ENCODE measurements around the gene POLR2J3.
"Not testable (repeated sequence)": the region's sequence is repeated elsewhere in the genome, so short reads cannot be mapped to it uniquely, and the experiment has no call there.

Gene POLR2J3

DNA sequence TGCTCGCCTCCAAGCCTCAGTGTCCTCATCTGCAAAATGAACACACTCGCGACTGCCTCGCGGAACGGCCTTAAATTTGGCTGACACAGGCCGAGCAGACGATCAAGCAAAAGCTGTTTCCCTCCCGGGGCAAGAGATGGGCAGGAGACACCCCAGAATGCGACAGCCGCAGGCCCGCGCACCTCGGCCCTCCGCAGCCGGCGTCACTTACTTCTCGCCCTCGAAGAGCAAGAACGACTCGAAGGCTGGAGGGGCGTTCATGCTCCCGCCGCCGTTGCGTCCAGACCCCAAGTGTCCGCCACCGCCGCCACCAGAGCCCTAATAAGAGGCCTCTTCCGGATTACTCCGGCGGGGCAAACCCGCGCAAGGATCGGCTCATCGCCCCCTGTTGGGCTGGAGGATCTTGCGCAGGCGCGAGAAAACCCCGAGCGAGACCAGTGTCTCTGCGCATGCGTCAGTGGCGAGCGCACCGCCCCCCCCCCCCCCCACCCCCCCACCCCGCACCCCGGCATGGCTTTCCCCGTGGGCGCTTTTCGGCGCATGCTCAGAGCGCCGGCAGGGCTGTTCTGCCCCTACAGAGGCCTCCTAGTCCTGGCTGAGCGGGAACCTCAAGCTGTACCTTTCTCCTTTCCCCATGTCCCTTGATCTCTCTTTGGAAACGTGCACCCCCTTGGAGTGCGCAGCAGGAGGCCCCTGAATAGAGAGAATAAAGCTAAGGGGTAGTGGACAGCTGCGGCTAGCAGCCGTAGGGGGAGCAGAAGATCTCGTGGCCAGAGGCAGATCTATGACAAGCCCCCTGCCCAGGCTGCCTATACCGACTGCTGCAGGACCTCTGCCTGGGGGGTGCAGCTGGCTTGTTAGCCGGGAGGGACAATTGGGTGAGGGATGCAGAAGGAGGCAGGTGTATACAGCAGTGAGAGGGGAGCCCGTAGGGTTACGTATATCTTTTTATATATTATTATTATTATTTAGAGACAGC, at the start of gene POLR2J3:
TSS of gene POLR2J3 (minus strand) at position 323 of the 979 bp plus-strand sequence. CDS start at position 261, 62 bp downstream.
- DNase-seq = peak; percentile 100

GRCh38 chr7:102618122-102618521, 45.7 kb upstream of the POLR2J3 start:
- DNase-seq = not testable (repeated sequence)

DNA sequence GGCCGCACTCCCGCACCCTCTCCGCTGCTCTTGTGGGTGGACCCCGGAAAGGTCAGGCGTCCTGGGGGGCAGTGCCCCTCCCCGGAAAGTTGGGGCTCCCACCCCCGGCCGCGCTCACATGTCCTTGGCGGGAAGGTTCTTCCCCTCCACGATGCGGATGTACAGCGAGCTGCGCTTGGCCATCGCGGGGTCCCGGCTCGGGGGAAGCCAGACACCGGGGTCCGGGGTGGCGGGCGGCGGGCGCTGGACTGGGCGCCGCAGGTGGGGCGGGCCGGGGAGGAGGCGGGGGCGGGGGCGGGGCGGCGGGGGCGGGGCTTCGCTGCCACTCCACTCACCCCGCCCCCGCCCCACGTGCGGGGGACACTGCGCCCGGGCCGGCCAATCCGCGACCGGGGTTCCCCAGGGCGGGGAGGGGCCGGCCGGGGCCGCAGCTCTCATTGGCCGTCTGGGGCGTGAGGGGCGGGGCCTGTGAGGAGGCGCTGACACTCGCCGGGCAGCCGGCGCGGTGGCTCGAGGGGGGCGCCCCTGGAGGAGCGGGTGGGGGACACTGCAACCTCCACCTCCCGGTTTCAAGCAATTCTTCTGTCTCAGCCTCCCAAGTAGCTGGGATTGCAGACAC, 44.2 kb upstream of the POLR2J3 start, which contains the start of gene RASA4:
TSS of gene RASA4 (minus strand) at position 250 of the 619 bp plus-strand sequence. CDS start at position 183, 67 bp downstream.
- peak; percentile 38 for DNase-seq

DNA sequence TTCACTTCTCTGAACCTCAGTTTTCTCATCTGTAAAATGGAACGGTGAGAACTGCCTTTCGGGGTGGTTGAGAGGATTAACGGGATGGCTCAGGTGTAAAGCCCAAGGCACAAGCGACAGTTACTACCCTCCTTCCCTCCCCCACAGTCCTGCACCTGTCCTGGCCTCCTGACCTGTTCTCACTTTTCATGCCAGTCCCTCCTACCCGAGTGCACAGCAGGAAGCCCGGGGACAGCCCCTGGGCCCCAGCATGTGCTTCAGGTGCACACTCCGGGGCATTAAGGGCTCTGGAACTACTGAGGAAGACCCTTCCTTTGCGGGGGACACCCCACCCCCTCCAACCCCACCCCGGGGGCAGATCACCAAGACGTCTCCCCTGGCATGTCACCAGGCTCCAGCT, 43.5 kb upstream of the POLR2J3 start:
- not testable (repeated sequence) for DNase-seq

DNA sequence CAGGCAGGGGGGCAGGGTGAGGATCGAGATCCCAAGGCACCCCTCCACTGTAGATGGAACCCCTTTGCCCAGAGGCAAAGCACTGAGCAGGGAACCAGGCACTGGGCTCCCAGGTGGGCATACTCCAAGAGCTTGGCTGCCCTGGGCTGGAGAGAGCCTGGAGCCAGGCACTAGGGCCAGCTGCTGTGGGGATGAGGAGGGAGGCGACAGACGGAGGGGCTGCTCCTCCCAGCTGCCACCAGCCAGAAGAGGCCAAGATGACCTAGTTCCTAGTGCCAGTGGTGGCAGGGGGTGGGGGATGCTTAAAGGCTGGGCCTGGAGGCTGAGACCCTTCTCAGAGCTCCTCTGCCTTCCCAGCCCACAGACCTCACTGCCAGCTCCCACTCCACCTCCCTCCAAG, 42.5 kb upstream of the POLR2J3 start:
- DNase-seq = not testable (repeated sequence)

DNA sequence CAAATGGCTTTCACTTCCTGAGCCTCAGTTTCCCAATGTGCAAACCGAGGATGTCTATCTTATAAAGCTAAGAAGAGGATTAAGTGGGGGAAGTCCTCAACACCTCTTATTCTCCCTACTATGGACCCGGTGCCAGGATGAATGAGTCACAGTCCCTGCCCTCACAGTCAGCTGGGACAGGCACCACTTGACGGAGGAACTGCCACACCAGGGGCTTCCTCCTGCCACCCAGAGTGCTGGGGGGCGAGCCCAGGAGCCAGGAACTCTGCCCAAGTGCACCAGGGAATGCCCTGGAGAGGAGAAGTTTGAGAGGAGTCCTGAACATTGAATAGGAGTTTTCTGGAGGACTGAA, 41.9 kb upstream of the POLR2J3 start:
- not testable (repeated sequence) for DNase-seq

GRCh38 chr7:102613575-102614345, 41.4 kb upstream of the POLR2J3 start:
- not testable (repeated sequence) for DNase-seq

- DNase-seq = not testable (repeated sequence)
Measured at GRCh38 chr7:102611675-102612325, 39.4 kb upstream of the POLR2J3 start.

DNA sequence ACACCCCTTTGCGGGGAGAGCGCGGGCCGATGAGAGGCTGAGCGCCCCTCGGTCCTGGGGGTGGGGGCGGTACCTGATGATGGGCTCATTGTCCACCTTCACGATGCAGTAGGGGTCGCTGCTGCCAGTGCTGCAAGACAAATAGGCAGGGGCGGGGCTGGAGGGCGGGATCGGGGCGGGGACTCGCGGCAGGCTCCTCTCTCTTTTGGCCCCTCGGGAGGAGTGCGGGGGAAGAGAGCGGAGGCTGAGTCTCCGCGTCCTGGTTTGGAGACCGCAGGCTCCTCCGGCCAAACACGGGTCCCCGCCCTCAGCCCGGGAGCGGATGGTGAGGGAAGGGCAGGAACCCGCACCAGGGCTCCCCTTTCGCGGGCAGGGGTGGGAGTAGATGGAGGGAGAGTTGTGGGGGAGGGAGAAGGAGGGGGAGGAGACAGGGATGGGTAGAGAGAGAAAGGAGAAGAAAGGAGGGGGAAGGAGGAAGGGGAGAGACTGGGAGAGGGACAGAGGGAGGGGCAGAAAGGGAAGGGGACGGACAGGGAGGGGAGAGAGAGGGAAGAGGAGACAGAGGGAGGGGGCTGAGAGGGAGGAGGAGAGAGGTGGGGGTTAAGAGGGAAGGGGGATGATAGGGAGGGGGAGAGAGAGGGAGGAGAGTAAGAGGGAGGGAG, 38.8 kb upstream of the POLR2J3 start:
- DNase-seq = not testable (repeated sequence)

- DNase-seq = not testable (repeated sequence)
Measured at GRCh38 chr7:102610441-102610840, 38.1 kb upstream of the POLR2J3 start.

DNA sequence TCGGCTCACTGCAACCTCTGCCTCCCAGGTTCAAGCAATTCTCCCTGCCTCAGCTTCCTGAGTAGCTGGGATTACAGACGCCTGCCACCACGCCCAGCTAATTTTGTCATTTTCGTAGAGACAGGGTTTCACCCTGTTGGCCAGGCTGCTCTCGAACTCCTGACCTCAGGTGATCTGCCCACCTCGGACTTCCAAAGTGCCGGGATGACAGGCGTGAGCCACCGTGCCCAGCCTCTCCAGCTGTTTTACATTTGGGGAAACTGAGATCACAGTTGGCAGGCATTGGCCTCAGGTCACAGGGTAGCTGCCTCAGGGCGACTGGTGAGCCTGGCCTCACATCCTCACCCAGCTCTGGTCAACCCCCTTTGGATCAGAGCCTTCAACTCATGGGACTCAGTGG, 37.4 kb upstream of the POLR2J3 start:
- DNase-seq = not testable (repeated sequence)

DNA sequence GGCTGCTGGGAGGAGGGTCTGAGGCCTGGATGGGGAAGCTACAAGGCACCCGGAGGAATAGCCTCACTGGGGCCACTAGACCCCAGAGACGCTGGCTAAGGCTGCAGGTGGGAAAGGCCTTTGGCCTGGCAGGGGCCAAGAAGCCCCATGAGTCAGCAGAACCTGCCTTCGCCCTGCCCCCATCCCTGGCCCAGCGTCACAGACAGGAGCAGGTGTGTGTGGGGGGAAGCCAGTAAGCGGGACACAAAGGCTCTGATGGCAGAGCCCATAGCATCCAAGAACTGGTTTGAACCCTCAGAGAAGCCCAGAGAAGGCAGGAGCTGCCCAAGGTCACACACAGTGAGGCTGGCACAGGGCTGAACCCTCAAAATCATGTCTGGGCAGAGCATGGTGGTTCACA, 34.5 kb upstream of the POLR2J3 start:
- not testable (repeated sequence) for DNase-seq

DNA sequence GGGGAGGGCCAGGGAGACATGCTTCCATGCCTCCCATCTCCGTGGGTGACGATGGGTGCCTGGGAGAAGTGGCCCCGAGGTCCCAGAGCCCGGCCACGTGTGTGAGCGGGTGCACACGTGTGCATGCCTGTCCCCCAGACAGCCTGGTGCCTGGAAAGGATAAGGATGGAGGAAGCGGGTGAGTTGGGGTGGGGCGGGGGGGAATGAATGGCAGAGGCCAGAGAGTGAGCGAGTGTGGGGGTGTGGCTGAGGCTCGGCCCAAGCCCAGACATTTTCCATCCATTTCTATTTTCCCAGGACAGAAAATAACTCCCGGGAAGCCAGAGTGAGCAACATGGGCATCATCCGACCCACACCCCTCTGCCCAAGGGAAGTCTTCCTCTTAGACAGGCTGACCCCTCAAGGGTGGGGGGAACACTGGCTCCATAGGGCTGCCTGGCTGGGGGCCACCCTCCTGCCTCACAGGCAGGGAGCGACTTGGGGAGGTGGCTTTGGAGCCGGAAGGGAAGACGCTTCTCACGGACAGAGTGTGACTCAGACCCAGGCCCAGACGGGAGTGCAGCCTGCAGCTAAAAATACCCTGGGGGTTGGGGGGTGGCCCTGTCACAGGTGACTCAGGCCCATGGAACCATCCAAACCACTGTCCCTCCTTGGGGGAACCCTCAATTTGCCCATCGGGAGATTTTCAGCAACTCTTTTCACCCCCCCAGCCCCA, 32.2 kb upstream of the POLR2J3 start:
- DNase-seq = not testable (repeated sequence)

- DNase-seq = not testable (repeated sequence)
Measured at GRCh38 chr7:102602317-102602716, 29.9 kb upstream of the POLR2J3 start.

GRCh38 chr7:102599699-102600098, 27.3 kb upstream of the POLR2J3 start:
- DNase-seq = not testable (repeated sequence)

GRCh38 chr7:102596036-102596435, 23.7 kb upstream of the POLR2J3 start:
- not testable (repeated sequence) for DNase-seq

- not testable (repeated sequence) for DNase-seq
Measured at GRCh38 chr7:102593637-102594334, 21.4 kb upstream of the POLR2J3 start.

GRCh38 chr7:102592477-102593019, 20.2 kb upstream of the POLR2J3 start:
- peak; percentile 42 for DNase-seq

DNA sequence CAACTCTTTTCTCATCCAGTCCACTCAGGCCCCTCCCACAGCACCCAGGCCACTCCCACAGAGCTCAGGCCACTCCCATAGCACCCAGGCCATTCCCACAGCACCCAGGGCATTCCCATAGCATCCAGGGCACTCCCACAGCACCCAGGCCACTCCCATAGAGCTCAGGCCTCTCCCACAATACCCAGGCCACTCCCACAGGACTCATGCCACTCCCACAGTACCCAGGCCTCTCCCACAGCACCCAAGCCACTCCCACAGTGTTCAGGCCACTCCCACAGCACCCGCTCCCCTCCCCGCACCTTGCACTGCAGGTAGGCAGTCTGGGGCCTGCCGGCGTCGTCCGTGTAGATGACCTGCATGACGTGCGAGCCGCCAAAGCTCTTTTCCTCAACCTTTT, 17.5 kb upstream of the POLR2J3 start:
- not testable (repeated sequence) for DNase-seq

GRCh38 chr7:102583495-102583894, 11.1 kb upstream of the POLR2J3 start:
- not testable (repeated sequence) for DNase-seq
